NT2/D1 (cell line): ENCODE measurements around the gene FH.
A peak's percentile ranks its signal among the peaks of the same experiment; 100 is the strongest.

Experiments
- DNase-seq: peaks from one replicate; pipeline ENCODE4 v3.0.0-alpha.2; 2011; ENCODE audit warnings: low read depth, low spot score
- H3K27me3 ChIP-seq: 2 replicates; pipeline ENCODE4 v1.6.0; 2011; ENCODE audit warnings: mild to moderate bottlenecking; ENCODE audit not compliant: insufficient read length, insufficient read depth
- H3K36me3 ChIP-seq: 2 replicates; pipeline ENCODE4 v1.6.1; 2011; ENCODE audit warnings: mild to moderate bottlenecking, low read length, mixed read lengths; ENCODE audit not compliant: insufficient read depth, insufficient read length
- H3K4me1 ChIP-seq: 2 replicates; pipeline ENCODE4 v1.5.1; 2011; ENCODE audit not compliant: insufficient read depth, insufficient read length
- H3K4me3 ChIP-seq: 2 replicates; pipeline ENCODE4 v1.5.1; 2011; ENCODE audit warnings: low read depth; ENCODE audit not compliant: insufficient read length
- H3K9ac ChIP-seq: 2 replicates; pipeline ENCODE4 v1.6.0; 2011; ENCODE audit warnings: low read depth; ENCODE audit not compliant: insufficient read length
- H3K9me3 ChIP-seq: 2 replicates; pipeline ENCODE4 v1.5.1; 2011; ENCODE audit warnings: mild to moderate bottlenecking, low read length; ENCODE audit not compliant: insufficient read depth
- SUZ12 ChIP-seq: IDR thresholded peaks from 2 replicates; pipeline ENCODE4 v1.6.1; 2011; ENCODE audit not compliant: insufficient read length, insufficient read depth; ENCODE audit errors: extremely low read depth
- YY1 ChIP-seq: IDR thresholded peaks from 2 replicates; pipeline ENCODE4 v1.6.1; 2011; ENCODE audit not compliant: insufficient read length, insufficient read depth
- ZNF274 ChIP-seq: IDR thresholded peaks from 2 replicates; pipeline ENCODE4 v1.6.1; 2011; ENCODE audit warnings: mild to moderate bottlenecking, low read depth, low read length

FH gene

GRCh38 chr1:241470361-241470760 lies 49.2 kb downstream of the FH start:
- H3K9me3 ChIP-seq = no peaks in the 10 kb centered on the region; the same call in 1 of the 2 replicates
- no peaks in the 10 kb centered on the region for H3K4me1 ChIP-seq
- H3K4me3 ChIP-seq = no peak overlapping the region
- TF ChIP-seq ZNF274 = no peak
- TF ChIP-seq SUZ12 = no peak
- no peak for TF ChIP-seq YY1
- H3K9ac ChIP-seq = no peak overlapping the region
- H3K36me3 ChIP-seq = no peaks in the 10 kb centered on the region
- no peaks in the 10 kb centered on the region for H3K27me3 ChIP-seq
- DNase-seq = no peak

- Histone ChIP-seq H3K27me3 (no peaks in the 10 kb centered on the region), H3K4me1 (no peaks in the 10 kb centered on the region), H3K4me3 (no peak overlapping the region), H3K9ac (no peak overlapping the region), H3K9me3 (peaks cover 6% of the 10 kb centered on the region; the same call in 1 of the 2 replicates), H3K36me3 (no peaks in the 10 kb centered on the region)
- TF ChIP-seq SUZ12 (no peak), ZNF274 (no peak), YY1 (no peak)
- no peak for DNase-seq
Measured at GRCh38 chr1:241465673-241466072, 53.9 kb downstream of the FH start.

- Histone ChIP-seq H3K9me3 (peaks cover 6% of the 10 kb centered on the region; the same call in 1 of the 2 replicates), H3K4me3 (no peak overlapping the region), H3K4me1 (no peaks in the 10 kb centered on the region), H3K36me3 (no peaks in the 10 kb centered on the region), H3K9ac (no peak overlapping the region), H3K27me3 (peaks cover 2% of the 10 kb centered on the region)
- DNase-seq = no peak
- no peak for TF ChIP-seq SUZ12
- TF ChIP-seq YY1 = no peak
- no peak for TF ChIP-seq ZNF274
Measured at GRCh38 chr1:241464985-241465384, 54.6 kb downstream of the FH start.

GRCh38 chr1:241462391-241462790 lies 57.2 kb downstream of the FH start:
- Histone ChIP-seq H3K36me3 (no peaks in the 10 kb centered on the region), H3K9me3 (peaks cover 21% of the 10 kb centered on the region; the same call in 1 of the 2 replicates), H3K4me3 (no peak overlapping the region), H3K4me1 (no peaks in the 10 kb centered on the region), H3K27me3 (peaks cover 24% of the 10 kb centered on the region), H3K9ac (no peak overlapping the region)
- TF ChIP-seq ZNF274 = no peak
- TF ChIP-seq YY1 = no peak
- TF ChIP-seq SUZ12 = no peak
- no peak for DNase-seq

- H3K9me3 ChIP-seq = peaks cover 42% of the 10 kb centered on the region
- no peak overlapping the region for H3K9ac ChIP-seq
- H3K27me3 ChIP-seq = peaks cover 44% of the 10 kb centered on the region
- H3K4me3 ChIP-seq = no peak overlapping the region
- H3K36me3 ChIP-seq = no peaks in the 10 kb centered on the region
- DNase-seq = no peak
- TF ChIP-seq ZNF274 = no peak
- no peak for TF ChIP-seq SUZ12
- TF ChIP-seq YY1 = no peak
- no peaks in the 10 kb centered on the region for H3K4me1 ChIP-seq
Measured at GRCh38 chr1:241460098-241460873, 59.3 kb downstream of the FH start.

GRCh38 chr1:241459186-241459802 lies 60.3 kb downstream of the FH start:
- no peak overlapping the region for H3K4me3 ChIP-seq
- H3K36me3 ChIP-seq = no peaks in the 10 kb centered on the region
- peaks cover 42% of the 10 kb centered on the region for H3K9me3 ChIP-seq
- no peak for TF ChIP-seq YY1
- no peak for TF ChIP-seq SUZ12
- no peaks in the 10 kb centered on the region for H3K4me1 ChIP-seq
- no peak overlapping the region for H3K9ac ChIP-seq
- DNase-seq = no peak
- H3K27me3 ChIP-seq = peaks cover 46% of the 10 kb centered on the region

- Histone ChIP-seq H3K36me3 (no peaks in the 10 kb centered on the region), H3K4me1 (no peaks in the 10 kb centered on the region), H3K27me3 (peaks cover 46% of the 10 kb centered on the region), H3K4me3 (no peak overlapping the region), H3K9ac (no peak overlapping the region), H3K9me3 (peaks cover 36% of the 10 kb centered on the region)
- TF ChIP-seq ZNF274 (no peak), SUZ12 (no peak), YY1 (no peak)
- DNase-seq = peak; percentile 46
Measured at GRCh38 chr1:241457421-241457820, 62.1 kb downstream of the FH start.
